Muscle of arm (tissue), 14 donors: ENCODE results near the gene NUTM2G. TPM values are rescaled to one million over a fixed set of nuclear protein-coding genes. Genes with fewer than 3 reads are reported as not detected.
"Not testable (repeated sequence)": the region's sequence is repeated elsewhere in the genome, so short reads cannot be mapped to it uniquely, and the experiment has no call there.

Source experiments
- DNase-seq: peaks from one replicate; pipeline ENCODE4 v3.0.0-alpha.2; 2013
- long read RNA-seq, 11 donors: transcript quantifications; one replicate each; lab custom pipeline, GENCODE V29; 2026
- polyA plus RNA-seq, 12 donors: library from polyadenylated mRNA; unstranded; fragments of 120-200 nt; gene quantifications; one replicate each; pipeline ENCODE4 v1.2.1, GENCODE V29; 2013; ENCODE audit not compliant: insufficient read length in 12 of 12

The NUTM2G gene
- polyA plus RNA-seq = 1 to 10 TPM in 5 of 12 donors, under 1 TPM in 5, not detected in 2; 0.22 to 3.1 (median 1.0) TPM
- long read RNA-seq, donor 1 = 0 reads
- long read RNA-seq, donor 2, partial matches to known transcripts = 0 of 6 reads
- long read RNA-seq, donor 2, other reads (novel, unspliced or antisense) = 6 of 6 reads
- long read RNA-seq, donor 3 = 0 reads
- long read RNA-seq, donor 4, partial matches to known transcripts = 7 of 7 reads
- long read RNA-seq, donor 4, other reads (novel, unspliced or antisense) = 0 of 7 reads
- long read RNA-seq, donor 5 = 0 reads
- long read RNA-seq, donor 6 = 0 reads
- long read RNA-seq, donor 7 = 0 reads
- long read RNA-seq, donor 8 = 0 reads
- long read RNA-seq, donor 9 = 0 reads
- long read RNA-seq, donor 10 = 0 reads
- long read RNA-seq, donor 11 = 0 reads

- DNase-seq = not testable (repeated sequence)
Measured at GRCh38 chr9:96928543-96928942, at the start of gene NUTM2G. Gene NUTM2G, plus strand, starts transcription at chr9:96928843. Its CDS starts 182 bp downstream, at chr9:96929025.

GRCh38 chr9:96883922-96884321 lies 44.7 kb upstream of the NUTM2G start:
- DNase-seq = no peak

DNA sequence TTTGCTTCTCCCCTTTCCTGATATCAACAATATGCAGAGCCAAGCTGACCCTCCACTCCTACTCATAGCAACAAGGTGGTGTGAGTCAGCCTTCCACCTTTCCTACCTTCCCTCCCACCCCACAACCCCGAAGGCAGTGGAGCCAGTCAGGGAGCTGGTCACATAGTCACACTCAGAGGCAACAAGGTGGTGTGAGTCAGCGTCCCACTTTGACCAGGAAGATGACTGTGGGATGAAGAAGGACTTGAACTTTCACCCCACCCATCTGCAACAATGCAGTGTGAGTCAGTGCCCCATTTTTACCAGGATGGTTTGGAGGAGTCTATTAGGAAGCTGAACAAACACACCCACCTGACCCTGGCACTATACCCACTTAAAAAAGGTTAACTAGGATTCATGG lies 44.2 kb upstream of the NUTM2G start:
- DNase-seq = no peak

- no peak for DNase-seq
Measured at GRCh38 chr9:96885424-96885823, 43.2 kb upstream of the NUTM2G start.

GRCh38 chr9:96888591-96888990 lies 40.1 kb upstream of the NUTM2G start:
- DNase-seq = no peak

GRCh38 chr9:96892131-96892530 lies 36.5 kb upstream of the NUTM2G start:
- DNase-seq = no peak

- not testable (repeated sequence) for DNase-seq
Measured at GRCh38 chr9:96900010-96900409, 28.6 kb upstream of the NUTM2G start.

GRCh38 chr9:96904947-96905722 lies 23.5 kb upstream of the NUTM2G start:
- DNase-seq = not testable (repeated sequence)

DNA sequence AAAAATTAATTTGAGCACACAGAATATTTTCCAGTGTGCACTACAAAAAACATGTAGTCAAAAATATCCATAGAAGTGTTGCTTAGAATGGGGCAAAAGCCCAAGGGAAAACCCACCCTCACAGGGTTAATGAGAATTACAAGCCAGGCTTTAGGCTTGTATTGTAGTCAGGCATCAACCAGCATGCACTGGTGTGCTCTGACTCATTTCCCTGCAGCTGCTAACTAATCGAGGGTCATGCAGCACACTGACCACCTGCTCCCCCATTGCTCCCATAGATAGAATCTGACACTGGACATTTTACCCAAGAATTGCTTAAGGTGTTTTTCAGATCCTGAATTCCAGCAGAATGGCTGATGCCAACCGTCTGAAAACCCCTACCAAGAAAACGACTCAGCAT lies 20.2 kb upstream of the NUTM2G start:
- DNase-seq = not testable (repeated sequence)

- not testable (repeated sequence) for DNase-seq
Measured at GRCh38 chr9:96915539-96915938, 13.1 kb upstream of the NUTM2G start.

- not testable (repeated sequence) for DNase-seq
Measured at GRCh38 chr9:96916531-96916930, 12.1 kb upstream of the NUTM2G start.

GRCh38 chr9:96918550-96918949 lies 10.1 kb upstream of the NUTM2G start:
- not testable (repeated sequence) for DNase-seq

- DNase-seq = not testable (repeated sequence)
Measured at GRCh38 chr9:96920803-96921202, 7.8 kb upstream of the NUTM2G start.

DNA sequence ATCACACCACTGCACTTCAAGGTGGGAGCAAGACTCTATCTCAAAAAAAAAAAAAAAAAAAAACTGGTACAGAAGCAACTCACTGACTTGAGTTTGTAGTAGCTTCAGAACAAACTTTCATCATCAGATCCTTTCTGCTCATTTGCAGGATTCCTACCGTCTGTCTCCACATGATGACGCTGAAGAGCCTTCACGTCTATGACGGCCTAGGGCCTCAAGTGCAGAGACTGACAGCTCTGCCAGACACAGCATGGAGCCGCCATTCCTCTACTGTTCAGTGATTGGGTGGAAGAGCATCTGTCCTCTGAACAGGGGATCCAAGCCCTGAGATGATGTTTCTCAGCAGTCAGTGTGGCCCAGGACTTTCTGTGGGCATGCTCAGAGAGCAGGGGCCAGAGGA lies 3.1 kb upstream of the NUTM2G start:
- DNase-seq = not testable (repeated sequence)

- DNase-seq = not testable (repeated sequence)
Measured at GRCh38 chr9:96931665-96932064, 3.0 kb downstream of the NUTM2G start.

- not testable (repeated sequence) for DNase-seq
Measured at GRCh38 chr9:96934097-96934496, 5.5 kb downstream of the NUTM2G start.

- not testable (repeated sequence) for DNase-seq
Measured at GRCh38 chr9:96934706-96935105, 6.1 kb downstream of the NUTM2G start.

DNA sequence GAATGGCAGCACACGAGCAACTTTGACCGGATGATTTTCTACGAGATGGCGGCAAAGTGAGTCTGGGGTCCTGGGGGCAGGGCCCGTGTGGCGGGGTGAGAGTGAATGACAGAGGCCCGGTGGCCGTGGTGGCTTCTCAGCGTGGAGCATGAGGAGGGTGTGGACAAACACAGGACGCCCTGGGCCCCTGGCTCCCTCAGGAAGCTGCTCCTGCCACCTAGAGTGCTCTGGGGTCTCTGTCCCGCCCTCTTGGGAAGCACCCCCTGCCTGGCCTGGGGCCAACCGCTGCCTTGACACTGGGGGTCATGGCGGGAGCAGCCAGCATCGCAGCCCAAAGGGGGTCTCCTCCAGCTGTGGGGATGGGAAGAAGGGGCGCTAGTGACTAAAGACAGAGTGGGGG lies 6.8 kb downstream of the NUTM2G start:
- DNase-seq = not testable (repeated sequence)

DNA sequence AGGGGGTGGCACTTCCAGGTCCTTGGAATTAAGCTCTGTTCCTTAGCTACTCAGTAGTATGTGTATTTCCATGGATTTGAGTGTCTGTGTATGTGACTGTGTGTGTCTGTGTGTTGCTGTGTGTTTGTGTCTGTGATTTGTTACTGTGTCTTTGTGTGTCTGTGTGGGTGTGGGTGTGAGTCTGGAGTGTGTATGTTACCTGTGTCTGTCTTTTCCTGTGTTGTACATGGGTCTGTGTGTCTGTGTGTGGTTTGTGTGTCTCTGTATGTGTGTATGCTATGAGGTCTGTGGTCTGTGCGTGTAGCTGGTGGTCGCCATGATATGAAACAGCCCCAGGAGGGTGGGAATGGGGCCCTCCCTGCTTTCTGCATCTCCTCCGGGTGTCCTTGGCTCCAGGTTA lies 8.8 kb downstream of the NUTM2G start:
- not testable (repeated sequence) for DNase-seq

GRCh38 chr9:96938957-96939665 lies 10.5 kb downstream of the NUTM2G start:
- DNase-seq = not testable (repeated sequence)

DNA sequence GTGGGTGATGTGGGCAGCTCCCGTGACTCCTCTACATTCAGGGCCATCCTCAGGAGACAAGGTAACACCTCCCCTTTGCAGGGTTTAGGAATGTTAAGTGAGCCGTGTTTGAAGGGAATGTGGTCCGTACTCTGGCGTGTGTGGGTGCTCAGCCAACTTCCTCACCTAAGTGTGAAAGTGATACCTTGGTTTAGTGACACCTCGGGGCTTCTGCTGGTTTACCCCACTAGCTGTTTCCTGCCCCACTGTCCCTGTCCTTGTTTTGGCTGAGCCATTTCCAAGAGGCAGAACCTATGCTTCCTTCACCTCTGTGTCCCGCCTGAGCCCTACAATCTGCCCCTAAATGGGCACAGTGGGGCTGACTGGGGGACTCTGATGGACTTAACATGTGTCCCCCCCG lies 12.3 kb downstream of the NUTM2G start:
- DNase-seq = not testable (repeated sequence)

DNA sequence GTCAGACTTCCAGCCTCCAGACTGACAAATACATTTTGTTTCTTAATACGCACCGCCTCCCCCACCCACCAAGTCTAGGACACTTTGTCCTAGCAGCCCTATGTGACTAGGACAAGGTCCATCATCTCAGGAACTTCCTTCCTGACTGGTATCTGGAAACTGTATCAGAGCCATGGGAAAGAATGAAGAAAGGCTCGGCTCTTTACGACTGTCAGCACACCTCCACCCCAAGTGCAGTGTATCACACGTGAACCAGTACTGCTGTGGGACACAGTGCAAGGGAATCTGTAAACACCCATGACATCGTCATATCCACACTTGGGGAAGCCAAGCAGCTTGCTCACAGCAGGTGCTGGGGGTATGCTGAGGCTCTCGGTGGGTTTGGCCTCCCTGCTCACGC lies 13.0 kb downstream of the NUTM2G start:
- not testable (repeated sequence) for DNase-seq
